Activated CD8-positive, alpha-beta memory T cell treated with anti-CD3 and anti-CD28 coated beads, Interleukin-2, amount 50 U/mL, for 24 hours (primary cell): ENCODE measurements around the gene PIAS3.
"Not testable (repeated sequence)": the region's sequence is repeated elsewhere in the genome, so short reads cannot be mapped to it uniquely, and the experiment has no call there.

Source experiments
- DNase-seq: peaks from one replicate; pipeline ENCODE4 v3.0.0-alpha.2; 2020; ENCODE audit errors: extremely low read depth

The PIAS3 gene

DNA sequence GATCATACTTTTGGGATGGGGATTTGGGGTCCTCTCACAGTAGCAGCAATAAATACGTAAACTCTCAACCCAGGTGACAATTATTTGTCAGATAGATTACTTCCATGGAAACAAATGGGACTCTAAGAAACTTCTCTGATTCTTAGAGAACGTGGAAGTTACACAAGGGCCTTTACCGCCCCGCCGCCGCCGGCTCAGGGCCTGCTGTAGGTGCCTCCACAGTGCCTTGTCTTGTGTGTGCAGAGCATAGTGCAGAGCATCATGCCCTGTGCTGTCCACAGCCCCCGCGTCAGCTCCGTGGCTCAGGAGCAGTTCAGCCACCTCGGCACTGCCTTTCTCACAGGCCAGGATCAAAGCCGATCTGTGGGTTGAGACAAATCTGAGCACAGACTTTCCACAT lies 15.8 kb upstream of the PIAS3 start:
- DNase-seq, result no peak

DNA sequence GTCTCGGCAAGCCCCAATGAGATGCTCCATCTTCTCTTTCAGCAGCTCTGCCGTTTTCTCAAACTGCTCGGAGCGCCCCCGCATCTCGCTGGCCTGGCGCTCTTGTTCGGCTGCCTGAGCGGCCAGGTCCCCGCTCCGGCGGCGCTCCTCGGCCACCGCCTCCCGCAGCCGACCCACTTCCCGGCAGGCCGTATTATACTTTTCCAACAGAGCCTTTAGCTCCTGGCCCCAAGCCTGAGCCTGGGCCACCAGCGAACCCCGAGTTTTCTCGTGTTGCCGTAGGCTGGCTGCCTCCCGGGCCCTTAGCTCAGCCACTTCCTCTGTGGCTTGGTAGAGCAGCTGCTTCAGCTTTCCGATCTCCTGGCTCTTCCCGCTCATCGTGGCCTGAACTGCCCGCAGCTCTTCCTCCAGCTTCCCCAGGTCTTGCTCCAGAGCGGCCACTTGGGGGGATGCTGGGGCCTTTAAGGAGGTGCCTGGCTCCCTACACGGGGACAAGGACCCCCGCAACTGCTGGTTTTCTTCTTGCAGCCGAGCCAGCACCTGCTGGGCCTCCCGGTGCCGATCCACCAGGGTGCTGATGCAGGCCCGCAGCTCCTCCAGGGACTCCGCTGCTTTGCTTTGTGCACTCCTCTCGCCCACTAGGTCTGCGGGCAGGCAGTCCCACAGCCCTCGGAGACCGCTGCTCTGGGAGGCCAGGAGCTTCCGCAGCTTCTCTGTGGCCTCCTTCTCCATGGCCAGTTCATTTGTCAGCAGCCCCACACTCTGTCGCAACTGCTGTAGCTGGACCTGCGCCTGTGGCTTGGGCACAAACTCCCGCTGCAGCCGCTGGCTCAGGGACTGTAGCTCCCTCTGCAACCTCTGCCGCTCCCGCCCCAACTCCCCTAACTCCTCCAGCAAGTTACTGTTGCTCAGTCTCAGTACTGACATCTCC lies 13.4 kb upstream of the PIAS3 start:
- DNase-seq, result no peak

DNA sequence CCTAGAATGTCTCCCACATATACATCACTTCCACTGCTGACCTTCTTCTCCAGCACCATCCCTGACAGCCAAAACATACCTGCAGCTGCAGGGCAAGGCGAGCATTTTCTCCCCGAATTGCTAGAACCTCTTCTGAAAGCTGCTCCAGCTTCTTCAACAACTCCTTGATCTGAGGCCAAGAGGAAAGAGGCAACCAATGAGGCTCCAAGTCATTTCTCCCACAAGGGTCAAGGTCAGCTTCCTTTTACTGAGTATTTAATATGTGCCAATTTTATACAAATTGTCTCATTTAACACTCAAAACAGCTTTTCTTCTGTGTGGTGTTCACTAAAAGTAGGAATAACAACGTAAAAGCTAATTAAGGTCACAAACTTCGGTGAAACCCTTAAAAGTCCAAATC lies 9.4 kb upstream of the PIAS3 start:
- no peak for DNase-seq

DNA sequence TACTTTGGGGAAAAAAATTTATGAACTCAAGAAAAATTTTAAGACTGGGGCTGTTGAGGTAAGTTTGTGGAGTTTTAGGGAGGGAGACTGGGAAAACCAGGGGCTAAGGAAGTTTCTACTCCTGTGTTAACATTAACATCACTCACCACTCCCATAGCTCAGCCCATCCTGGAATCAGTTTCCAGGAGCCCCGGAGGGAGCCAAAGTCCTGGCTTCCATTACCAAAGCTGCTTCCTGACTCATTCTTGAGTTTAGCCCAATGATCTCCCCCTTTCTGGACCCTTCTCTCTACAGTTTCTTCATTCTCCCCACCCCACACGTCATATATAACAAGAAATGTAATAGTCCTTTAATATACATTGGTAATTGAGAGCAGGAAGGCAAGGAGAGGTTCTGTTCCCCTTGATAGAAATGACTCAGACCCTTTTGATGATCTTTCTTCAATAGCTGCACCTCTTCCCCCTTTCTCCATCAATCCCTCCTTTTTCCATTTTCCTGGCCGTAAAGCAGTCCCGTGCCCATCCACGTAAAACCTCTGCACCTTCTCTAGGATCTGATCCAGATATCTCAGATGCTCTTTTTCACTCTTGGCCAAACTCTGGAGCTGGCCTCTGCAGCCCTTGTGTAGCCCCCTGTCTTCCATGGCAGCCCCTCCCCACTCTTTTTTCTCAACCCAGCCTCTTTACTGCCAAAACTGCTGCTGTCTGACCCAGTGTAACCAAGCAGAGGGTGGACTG lies 4.6 kb upstream of the PIAS3 start:
- no peak for DNase-seq

DNA sequence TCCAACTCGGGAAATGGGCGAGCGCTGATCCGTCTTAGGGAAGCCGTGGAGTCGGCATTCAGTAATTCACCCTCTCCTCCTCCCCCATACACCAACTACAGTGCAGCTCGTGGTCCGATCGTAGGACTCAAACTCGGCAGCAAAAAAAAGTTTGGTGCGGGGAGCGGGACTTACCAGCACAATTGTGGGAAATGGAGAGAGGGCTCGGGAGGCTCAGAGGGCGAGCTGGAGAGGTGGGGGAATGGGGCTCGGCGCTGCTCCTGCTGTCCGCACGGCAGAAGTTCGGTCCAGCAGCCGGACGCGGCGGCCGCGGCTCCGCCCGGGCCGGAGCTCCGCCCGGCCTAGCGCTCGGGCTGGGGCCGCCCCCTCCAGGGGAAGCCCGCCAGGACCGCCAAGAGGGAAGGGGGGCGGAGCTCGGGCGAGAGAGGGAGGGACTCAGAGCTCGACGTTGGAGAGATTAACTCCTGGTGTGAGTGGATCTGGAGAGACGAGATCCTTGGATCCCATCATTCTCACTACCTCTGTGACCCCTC lies 676 bp upstream of the PIAS3 start:
- DNase-seq, result peak; percentile 55

DNA sequence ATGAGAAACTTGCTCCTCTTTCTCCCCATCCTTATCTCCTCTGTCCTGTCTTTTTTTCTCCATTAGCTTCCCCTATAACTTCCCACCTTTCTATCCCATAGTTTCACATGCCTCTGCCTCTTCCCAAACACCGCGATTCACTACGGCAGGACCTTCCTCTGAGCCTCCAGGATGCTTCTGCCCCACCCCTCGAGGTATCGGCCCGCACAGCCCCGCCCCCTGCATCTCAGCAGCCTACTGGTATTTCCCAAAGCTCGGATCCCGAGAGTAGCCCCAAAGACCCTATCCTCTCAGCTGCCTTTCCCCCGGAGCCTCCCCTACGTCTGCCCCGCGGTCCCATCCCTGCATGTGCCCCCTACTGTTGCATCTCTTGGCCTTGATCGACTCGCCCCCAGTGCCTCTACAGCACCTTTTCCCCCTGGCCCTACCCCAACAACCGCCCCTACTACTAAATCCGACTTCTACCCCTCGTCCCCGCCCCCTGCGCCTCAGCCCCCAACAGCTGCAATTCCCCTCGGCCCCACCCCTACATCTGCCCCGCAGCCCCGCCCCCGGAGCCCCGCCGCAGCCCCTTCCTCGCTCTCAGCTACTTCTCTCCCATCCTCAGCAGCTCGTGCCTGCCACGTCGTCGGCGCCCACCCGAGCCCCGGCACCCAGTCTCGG lies 512 bp downstream of the PIAS3 start:
- peak; percentile 20 for DNase-seq

DNA sequence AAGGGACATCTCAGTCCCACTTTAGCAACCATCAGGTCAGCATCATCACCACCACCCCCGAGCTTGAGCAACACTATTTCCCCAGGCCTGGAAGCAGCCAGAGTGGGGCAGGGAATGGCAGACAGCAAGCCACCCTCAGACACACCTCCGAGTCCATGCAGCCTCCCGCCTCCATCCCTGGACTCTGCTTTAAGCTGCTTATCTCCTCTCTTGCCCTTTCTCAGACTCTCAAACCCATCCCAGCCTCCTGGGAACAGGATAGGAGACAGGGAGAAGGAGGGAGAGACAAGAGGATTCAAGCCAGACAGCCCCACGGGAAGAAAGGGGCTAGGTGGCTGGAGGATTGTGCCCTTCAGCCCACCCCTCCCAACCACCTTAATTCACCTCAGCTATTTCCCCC lies 1.7 kb downstream of the PIAS3 start:
- no peak for DNase-seq

DNA sequence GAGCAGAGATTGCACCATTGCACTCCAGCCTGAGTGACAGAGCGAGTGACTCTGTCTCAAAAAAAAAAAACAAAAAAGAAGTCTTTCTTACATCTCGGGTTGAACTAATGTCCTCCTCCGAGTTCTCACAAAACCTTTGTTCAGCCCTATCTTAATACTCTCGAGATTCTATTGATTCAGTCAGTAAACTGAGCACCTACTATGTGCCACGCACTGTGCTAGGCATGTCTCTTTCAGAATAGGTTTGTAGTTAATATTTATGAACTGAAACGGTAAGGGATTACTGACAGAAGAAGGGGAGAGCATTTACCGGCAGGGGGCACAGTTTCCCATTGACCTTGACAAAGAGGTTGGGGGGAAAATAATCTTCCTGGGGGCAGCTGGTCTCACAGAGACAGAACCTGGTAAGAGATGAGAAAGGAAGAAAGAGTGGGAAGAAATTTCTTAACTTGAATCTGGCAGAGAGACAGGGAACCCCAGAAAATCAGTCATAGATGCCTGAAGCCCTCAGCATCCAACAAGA lies 3.4 kb downstream of the PIAS3 start:
- DNase-seq, result no peak

DNA sequence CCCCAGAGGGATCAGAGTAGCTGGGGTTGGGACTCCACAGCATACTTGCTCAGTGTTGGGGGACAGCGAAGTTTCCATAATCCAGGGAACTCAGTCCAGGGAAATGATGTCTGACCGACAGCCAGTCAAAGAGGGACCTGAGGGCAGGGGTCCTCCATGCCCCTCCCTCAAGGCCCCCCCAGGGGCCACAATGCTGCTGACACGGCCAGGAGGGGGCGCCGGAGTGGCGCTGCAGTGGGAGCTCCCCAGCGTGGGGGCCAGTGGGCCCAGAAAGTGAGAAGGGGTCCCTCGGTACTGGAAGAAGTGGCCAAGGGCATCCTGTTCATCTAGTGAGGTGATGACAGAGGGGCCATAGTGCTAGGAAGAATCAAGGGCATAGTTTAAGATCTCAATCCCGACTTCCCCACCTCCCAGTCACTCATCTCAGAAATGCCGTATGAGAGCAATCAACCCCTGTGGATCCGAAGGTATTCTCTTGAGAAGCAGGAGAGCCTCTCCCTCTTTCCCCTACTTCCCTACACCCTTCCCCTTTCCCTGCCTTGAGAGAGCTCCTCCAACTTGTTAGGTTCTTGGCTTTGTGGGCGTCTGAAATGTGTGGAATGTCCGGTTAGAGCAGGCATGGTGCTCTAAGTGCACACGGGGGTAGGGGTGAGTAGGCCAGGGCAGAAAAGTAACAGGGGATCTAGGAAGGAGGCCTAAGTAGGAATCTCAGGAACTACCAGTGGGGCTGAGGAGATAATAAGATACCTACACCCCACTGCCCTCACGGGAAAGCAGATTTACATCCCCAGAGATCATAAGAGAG lies 9.3 kb downstream of the PIAS3 start:
- no peak for DNase-seq

DNA sequence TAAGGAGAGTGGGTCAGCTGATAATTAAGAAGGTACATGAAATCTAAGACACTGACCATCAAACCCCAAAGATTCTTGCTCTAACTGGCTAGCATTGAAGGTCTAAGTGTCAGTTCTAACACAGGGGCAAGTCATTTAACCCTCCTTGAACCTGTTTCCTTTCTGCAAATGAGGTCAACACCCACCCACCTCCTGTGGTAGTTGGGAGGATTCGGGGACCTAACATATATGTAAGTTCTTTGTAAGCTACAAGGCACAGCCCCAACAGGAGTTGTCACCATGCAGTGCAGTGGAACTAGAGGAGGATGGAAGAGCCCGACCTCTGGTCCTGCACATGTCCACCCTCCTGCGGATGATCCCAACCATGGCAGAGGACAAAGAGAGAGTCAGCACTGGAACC lies 11.1 kb downstream of the PIAS3 start:
- no peak for DNase-seq

DNA sequence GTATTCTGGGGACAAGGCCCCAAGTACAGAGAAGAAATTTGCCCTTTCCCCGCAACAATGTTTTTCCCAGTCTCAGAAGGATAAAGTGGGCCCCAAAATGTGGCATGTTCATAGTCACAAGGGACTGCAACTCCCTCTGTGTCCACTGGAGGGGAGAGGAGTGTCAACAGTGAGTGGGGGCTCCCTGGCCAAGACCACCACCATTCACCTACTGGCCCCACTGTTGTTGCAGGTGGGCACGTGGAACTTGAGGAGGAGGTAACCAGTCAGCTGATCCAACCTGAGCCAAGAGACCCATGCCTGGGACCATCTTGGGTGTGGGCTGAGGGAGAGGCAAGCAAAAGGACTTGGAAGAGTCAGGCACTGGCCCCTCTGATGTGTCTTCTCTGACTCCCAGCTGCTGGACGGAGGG lies 12.7 kb downstream of the PIAS3 start:
- no peak for DNase-seq

DNA sequence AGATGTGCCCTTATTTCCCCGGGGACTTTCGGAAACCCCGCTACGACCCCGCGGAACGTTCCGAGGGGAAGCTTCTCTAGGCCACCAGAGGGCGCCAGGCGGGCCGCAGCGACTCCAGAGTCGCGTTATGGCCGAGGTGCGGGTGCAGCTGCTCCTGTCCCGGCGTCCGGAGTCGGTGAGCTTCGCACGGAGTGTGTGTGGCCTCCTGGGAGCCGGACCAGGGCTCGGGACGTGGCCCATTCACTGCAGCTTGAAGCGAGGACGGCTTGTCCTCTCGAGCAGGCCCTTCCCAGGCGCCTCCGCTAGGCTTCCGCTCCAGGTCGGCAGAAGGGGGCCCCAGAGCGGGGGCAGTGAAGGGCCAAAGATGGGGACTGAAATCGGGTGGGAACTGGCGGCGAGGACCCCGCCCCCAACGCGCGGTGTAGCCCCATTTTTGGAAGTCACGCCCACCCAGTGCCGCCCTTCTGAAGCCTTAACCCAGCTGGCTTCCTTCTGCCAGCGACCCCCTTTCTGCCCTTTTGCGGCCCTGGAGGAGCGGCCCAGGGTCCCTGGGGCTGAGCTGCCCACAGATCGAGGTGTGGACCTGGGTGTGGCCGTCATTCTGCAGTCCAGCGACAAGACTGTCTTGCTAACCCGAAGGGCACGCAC lies 13.2 kb downstream of the PIAS3 start, which contains the start of gene NUDT17:
TSS of gene NUDT17 (plus strand) at position 117 of the 648 bp plus-strand sequence. CDS start at position 128, 11 bp downstream.
- DNase-seq, result peak; percentile 28

DNA sequence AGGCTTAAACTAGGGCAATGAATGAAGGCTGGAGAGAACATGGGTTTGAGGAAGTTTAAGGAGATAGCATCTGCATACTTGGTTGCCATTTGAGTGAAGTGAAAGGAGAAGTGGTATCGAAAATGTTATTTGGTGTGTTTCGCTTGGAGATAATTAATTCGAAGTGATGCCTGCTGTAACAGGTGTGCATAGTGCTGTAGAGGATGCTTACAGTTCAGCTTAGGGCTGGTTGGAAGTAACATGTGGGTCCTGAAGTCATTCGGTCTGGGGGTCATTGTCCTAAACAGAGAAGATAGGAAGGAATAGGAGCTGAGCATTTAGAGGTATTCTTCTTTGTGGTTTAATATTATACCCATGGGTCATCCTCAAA lies 13.8 kb downstream of the PIAS3 start:
- no peak for DNase-seq

DNA sequence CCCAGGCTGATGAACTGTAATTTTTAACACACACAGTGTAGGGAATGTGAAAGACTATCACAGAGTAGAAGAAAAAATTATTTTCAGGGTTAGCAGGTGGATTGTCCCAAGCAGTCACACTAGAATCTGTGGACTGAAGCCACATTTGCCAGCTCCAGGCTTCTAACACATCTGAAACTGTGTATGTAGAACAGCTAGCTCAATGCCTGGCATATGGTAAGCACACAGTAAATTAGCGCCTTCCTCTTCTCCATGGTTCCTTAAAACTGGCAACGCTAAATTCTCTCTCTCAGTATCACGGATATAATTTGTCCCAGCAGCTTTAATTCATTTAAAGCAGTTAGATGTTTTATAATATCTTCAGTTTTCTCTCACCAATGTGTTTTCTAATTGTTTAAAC lies 15.8 kb downstream of the PIAS3 start:
- no peak for DNase-seq

DNA sequence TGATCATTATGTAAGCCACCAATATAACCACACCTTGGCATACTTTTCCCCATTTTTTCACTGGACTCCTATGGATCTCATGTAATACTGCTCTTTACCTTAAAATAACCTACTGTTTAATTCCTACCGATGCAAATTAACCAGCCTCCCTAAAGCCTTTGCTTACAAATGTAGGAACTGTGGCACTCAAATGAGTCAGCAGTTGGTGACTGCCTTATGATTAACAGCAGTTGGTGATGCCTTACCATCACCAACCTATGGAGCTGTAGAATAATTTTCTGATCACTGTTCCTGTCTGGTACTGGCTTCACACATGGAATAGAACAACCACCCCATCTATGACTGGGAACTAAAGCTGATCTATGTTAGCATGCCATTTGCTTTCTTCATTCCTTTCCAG lies 21.2 kb downstream of the PIAS3 start:
- DNase-seq, result no peak

DNA sequence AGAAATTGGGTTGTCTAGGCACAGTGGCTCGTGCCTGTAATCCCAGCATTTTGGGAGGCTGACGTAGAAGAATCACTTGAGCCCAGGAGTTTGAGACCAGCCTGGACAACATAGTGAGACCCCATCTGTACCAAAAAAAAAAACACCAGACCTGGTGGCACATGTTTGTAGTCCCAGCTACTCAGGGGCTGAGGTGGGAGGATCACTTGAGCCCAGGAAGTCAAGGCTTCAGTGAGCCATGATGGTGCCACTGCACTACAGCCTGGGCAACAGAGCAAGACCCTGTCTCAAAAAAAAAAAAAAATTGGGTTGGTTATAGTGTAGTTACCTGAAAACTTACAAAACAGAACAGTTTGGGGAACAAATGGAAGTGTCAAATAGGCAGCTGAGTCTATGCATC lies 28.1 kb downstream of the PIAS3 start:
- not testable (repeated sequence) for DNase-seq

DNA sequence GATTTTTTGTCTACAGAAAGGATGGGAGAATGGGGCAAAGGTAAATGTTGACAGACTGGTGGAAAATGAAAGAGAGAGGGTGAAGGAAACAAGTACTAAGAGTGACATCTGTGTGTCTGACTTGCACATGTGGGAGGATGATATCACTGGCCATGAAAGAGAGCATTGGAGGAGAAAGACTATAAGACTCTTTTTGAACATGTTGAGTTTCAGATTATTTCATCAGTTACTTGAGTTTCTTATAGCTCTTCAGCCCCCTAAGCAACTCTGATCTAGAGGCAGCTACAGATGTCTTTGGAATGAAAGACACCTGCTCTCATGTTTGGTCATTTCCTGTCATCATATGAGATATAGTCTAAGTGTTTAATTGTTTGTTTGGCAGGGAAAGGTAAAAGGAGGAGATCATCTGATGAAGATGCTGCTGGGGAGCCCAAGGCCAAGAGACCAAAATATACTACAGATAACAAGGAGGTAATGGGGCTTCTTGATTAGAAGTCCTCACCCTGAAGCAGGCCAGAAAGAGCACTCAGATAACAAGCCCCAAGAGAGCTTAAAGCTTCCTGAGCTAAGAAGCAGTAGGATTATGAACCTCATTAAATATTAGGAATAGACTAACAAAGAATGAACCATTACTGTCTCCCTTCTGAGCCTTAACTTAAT lies 30.4 kb downstream of the PIAS3 start:
- DNase-seq, result no peak

DNA sequence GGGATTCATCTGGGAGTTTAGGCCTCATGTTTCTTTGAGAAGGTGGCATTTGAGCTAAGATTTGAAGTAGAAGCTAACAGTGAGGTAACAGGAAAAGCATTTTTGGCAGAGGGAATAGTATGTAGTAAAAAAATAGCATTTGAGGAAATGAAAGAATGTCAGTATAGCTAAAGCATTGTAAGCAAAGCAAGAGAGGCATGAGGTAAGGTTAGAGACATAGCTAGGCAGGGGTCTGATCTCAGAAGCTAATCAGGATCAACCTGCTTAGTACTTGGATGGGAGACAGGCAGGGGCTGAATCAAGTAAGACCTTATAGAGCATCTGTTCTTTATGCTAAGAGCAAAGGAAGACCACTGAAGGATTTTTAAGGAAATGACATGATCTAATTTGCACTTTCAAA lies 30.9 kb downstream of the PIAS3 start:
- no peak for DNase-seq

DNA sequence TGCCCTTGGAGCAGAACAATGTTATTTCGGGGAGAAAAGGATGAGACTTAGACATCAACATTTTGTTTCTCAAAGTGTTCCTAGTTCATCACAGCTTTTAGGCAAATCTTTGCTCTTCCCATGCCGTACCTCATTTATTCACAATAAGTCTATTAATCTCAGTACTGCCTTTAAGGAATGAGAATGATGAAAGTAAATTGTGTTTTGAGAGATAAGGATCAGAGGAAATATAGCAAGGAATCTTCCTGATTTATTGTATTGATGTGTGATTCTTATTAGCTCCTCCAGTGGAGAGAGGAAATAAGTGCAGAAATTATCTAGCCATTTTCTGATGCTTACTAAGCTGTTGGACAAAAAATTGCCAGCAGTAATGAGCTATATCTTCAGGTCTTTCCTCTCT lies 32.9 kb downstream of the PIAS3 start:
- no peak for DNase-seq

DNA sequence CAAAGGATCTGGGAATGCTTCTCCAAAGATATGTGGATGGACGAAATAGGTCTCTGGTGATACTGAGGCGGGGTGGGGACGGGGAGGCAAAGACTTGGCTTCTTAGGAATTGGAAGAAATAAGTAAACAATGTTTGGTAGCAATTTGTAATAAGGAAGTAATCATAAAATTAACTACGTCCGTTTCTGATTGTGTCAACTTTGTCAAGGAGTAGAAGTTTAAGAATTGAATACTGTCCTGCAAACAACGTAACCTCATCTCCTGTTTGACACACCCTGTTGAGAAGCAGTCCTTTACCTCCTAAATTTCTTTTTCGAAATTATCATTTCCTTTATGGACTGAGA lies 34.4 kb downstream of the PIAS3 start:
- no peak for DNase-seq
